IMR-90 (cell line): ENCODE data around the gene LMX1A. TPM values are rescaled to one million over a fixed set of nuclear protein-coding genes. Genes with fewer than 3 reads are reported as not detected.

Experiments
- ATAC-seq: fragments of 200-7000 bp; cut with Tn5 transposase; 2 replicates; pipeline ENCODE4 v1.9.1; 2020; ENCODE audit warnings: low read depth, mild to moderate bottlenecking, moderate library complexity
- BruUV-seq: library from RNA; stranded (reverse); fragments of 400-500 nt; replicated peaks from 2 replicates; lab custom pipeline; 2021; lab: Mats Ljungman, UMichigan
- CTCF ChIA-PET: fragments of 300-600 bp; formaldehyde crosslinking; extraction: SDS; loops from one replicate; lab custom pipeline; 2021; ENCODE audit warnings: antibody characterized with exemption; lab: Yijun Ruan, JAX
- POLR2A ChIA-PET: fragments of 300-600 bp; sonication (Branson Sonifier 250); formaldehyde crosslinking; loops from one replicate; lab custom pipeline; 2022; ENCODE audit warnings: antibody characterized with exemption; ENCODE audit not compliant: unreplicated experiment; lab: Charles Lee
- DNase-seq: peaks from one replicate; pipeline ENCODE4 v3.0.0; 2013
- H2AFZ ChIP-seq: replicated peaks from 2 replicates; pipeline ENCODE3; 2013; ENCODE audit warnings: low read length, mild to moderate bottlenecking; ENCODE audit not compliant: poor library complexity
- H2AK5ac ChIP-seq: 2 replicates; pipeline ENCODE4 v1.6.1; 2013; ENCODE audit warnings: low read depth, low read length, inconsistent platforms
- H2AK9ac ChIP-seq: replicated peaks from 2 replicates; pipeline ENCODE3; 2013; ENCODE audit warnings: mild to moderate bottlenecking, low read depth, low read length, moderate library complexity; ENCODE audit not compliant: poor library complexity
- H2BK120ac ChIP-seq: 2 replicates; pipeline ENCODE4 v1.6.1; 2013; ENCODE audit warnings: low read depth, low read length, inconsistent platforms
- H2BK15ac ChIP-seq: 3 replicates; pipeline ENCODE4 v1.6.1; 2013; ENCODE audit warnings: low read depth, low read length, inconsistent platforms
- H2BK20ac ChIP-seq: 2 replicates; pipeline ENCODE4 v1.6.1; 2013; ENCODE audit warnings: low read depth, mild to moderate bottlenecking, inconsistent platforms, low read length, moderate library complexity
- H2BK5ac ChIP-seq: 2 replicates; pipeline ENCODE4 v1.6.1; 2013; ENCODE audit warnings: mild to moderate bottlenecking, low read depth, low read length, inconsistent platforms; ENCODE audit not compliant: poor library complexity, severe bottlenecking
- H3K14ac ChIP-seq: replicated peaks from 2 replicates; pipeline ENCODE4 v1.6.1; 2013; ENCODE audit warnings: low read depth, low read length, inconsistent platforms
- H3K18ac ChIP-seq: 2 replicates; pipeline ENCODE4 v1.6.1; 2013; ENCODE audit warnings: low read depth, low read length, control low read depth
- H3K23ac ChIP-seq: 2 replicates; pipeline ENCODE4 v1.6.1; 2013; ENCODE audit warnings: low read depth, low read length, inconsistent platforms
- H3K27ac ChIP-seq: 2 replicates; pipeline ENCODE4 v1.5.1; 2013; ENCODE audit warnings: mild to moderate bottlenecking, control low read depth, low read length; ENCODE audit not compliant: insufficient read depth
- H3K27me3 ChIP-seq: 2 replicates; pipeline ENCODE4 v1.6.1; 2013; ENCODE audit warnings: low read length; ENCODE audit not compliant: control insufficient read depth, insufficient read depth
- H3K36me3 ChIP-seq: 2 replicates; pipeline ENCODE4 v1.6.1; 2013; ENCODE audit warnings: low read length, mixed read lengths; ENCODE audit not compliant: control insufficient read depth, insufficient read depth
- H3K4ac ChIP-seq: 2 replicates; pipeline ENCODE4 v1.6.1; 2013; ENCODE audit warnings: low read depth, low read length, inconsistent platforms
- H3K4me1 ChIP-seq: 2 replicates; pipeline ENCODE4 v1.6.1; 2013; ENCODE audit warnings: low read length, mixed read lengths; ENCODE audit not compliant: control insufficient read depth, insufficient read depth
- H3K4me2 ChIP-seq: 2 replicates; pipeline ENCODE4 v1.6.1; 2013; ENCODE audit warnings: low read depth, mild to moderate bottlenecking, control low read depth, low read length, moderate library complexity
- H3K4me3 ChIP-seq: 2 replicates; pipeline ENCODE4 v1.5.1; 2013; ENCODE audit warnings: low read depth, mild to moderate bottlenecking, control low read depth, low read length, moderate library complexity; ENCODE audit not compliant: insufficient read depth
- H3K56ac ChIP-seq: 2 replicates; pipeline ENCODE4 v1.6.1; 2013; ENCODE audit warnings: low read length, inconsistent platforms; ENCODE audit not compliant: insufficient read depth; ENCODE audit errors: extremely low read depth
- H3K79me1 ChIP-seq, 2 experiments: 2 replicates each; pipeline ENCODE4 v1.6.1; 2013; ENCODE audit warnings: low read length in 2 of 2, inconsistent platforms in 1 of 2, low read depth in 1 of 2
- H3K9ac ChIP-seq: 2 replicates; pipeline ENCODE4 v1.6.1; 2013; ENCODE audit warnings: low read depth, low read length, control low read depth
- H3K9me1 ChIP-seq: 2 replicates; pipeline ENCODE4 v1.6.1; 2013; ENCODE audit warnings: low read length, inconsistent platforms; ENCODE audit not compliant: insufficient read depth
- H3K9me3 ChIP-seq: 2 replicates; pipeline ENCODE4 v1.6.1; 2013; ENCODE audit warnings: low read length; ENCODE audit not compliant: control insufficient read depth, insufficient read depth
- H4K20me1 ChIP-seq: 2 replicates; pipeline ENCODE4 v1.6.1; 2013; ENCODE audit warnings: low read length, inconsistent platforms; ENCODE audit not compliant: insufficient read depth
- H4K5ac ChIP-seq: 2 replicates; pipeline ENCODE4 v1.6.1; 2013; ENCODE audit warnings: mild to moderate bottlenecking, low read depth, low read length, control low read depth
- H4K8ac ChIP-seq, 2 experiments: 2 replicates each; pipeline ENCODE4 v1.6.1; 2013; ENCODE audit warnings: low read depth in 2 of 2, low read length in 2 of 2, control low read depth in 1 of 2, inconsistent platforms in 1 of 2
- H4K91ac ChIP-seq: 2 replicates; pipeline ENCODE4 v1.6.1; 2013; ENCODE audit warnings: low read depth, low read length, inconsistent platforms; ENCODE audit not compliant: insufficient read depth
- BHLHE40 ChIP-seq: fragments of 150-350 bp; IDR thresholded peaks from 2 replicates; pipeline ENCODE4 v1.6.1; 2016; ENCODE audit warnings: mild to moderate bottlenecking, low read depth, low read length
- CEBPB ChIP-seq: IDR thresholded peaks from 2 replicates; pipeline ENCODE4 v1.6.1; 2012; ENCODE audit warnings: low read depth, low read length, improper control_type of control experiment
- CHD1 ChIP-seq: IDR thresholded peaks from 2 replicates; pipeline ENCODE4 v1.6.1; 2012; ENCODE audit warnings: low read depth, low read length, improper control_type of control experiment
- CTCF ChIP-seq: conservative IDR thresholded peaks from 2 replicates; pipeline ENCODE4 v1.5.1; 2012; ENCODE audit warnings: mild to moderate bottlenecking, low read depth, low read length, improper control_type of control experiment
- FOS ChIP-seq: fragments of 150-350 bp; IDR thresholded peaks from 2 replicates; pipeline ENCODE4 v1.6.1; 2016; ENCODE audit warnings: low read depth, low read length
- MAFK ChIP-seq: IDR thresholded peaks from 2 replicates; pipeline ENCODE4 v1.6.1; 2012; ENCODE audit warnings: low read depth, low read length, improper control_type of control experiment
- MAZ ChIP-seq: IDR thresholded peaks from 2 replicates; pipeline ENCODE4 v1.6.1; 2012; ENCODE audit warnings: low read depth, mild to moderate bottlenecking, low read length, improper control_type of control experiment, moderate library complexity, borderline replicate concordance
- MXI1 ChIP-seq: IDR thresholded peaks from 2 replicates; pipeline ENCODE4 v1.6.1; 2012; ENCODE audit warnings: low read depth, mild to moderate bottlenecking, low read length, moderate library complexity, borderline replicate concordance
- NFE2L2 ChIP-seq: fragments of 150-350 bp; IDR thresholded peaks from 2 replicates; pipeline ENCODE4 v1.6.1; 2016; ENCODE audit warnings: low read depth, mild to moderate bottlenecking, low read length
- POLR2A ChIP-seq: IDR thresholded peaks from 2 replicates; pipeline ENCODE4 v1.6.1; 2012; ENCODE audit warnings: mild to moderate bottlenecking, low read depth, low read length
- RAD21 ChIP-seq: IDR thresholded peaks from 2 replicates; pipeline ENCODE4 v1.6.1; 2012; ENCODE audit warnings: low read length, improper control_type of control experiment
- RCOR1 ChIP-seq: IDR thresholded peaks from 2 replicates; pipeline ENCODE4 v1.6.1; 2012; ENCODE audit warnings: mild to moderate bottlenecking, low read length, improper control_type of control experiment; ENCODE audit not compliant: insufficient replicate concordance
- RFX5 ChIP-seq: IDR thresholded peaks from 2 replicates; pipeline ENCODE4 v1.8.0; 2012; ENCODE audit warnings: low read depth, mild to moderate bottlenecking, low read length, moderate library complexity
- SMC3 ChIP-seq: fragments of 150-350 bp; IDR thresholded peaks from 2 replicates; pipeline ENCODE4 v1.6.1; 2016; ENCODE audit warnings: low read depth, mild to moderate bottlenecking, antibody characterized with exemption, low read length, moderate library complexity
- USF2 ChIP-seq: fragments of 150-350 bp; IDR thresholded peaks from 2 replicates; pipeline ENCODE4 v1.6.1; 2017; ENCODE audit warnings: mild to moderate bottlenecking, antibody characterized with exemption, low read length, low read depth
- WGBS, 2 experiments: methylation state at CpG; one replicate each; pipeline versions ENCODE4 v1.1.5 to v1.1.7; 2013; ENCODE audit warnings: missing lambda C conversion rate in 2 of 2; ENCODE audit not compliant: insufficient read length in 1 of 2; ENCODE audit errors: extremely low coverage in 2 of 2; 5-methylcytosine and 5-hydroxymethylcytosine counted together
- dilution Hi-C: fragments of 300-500 bp; cut with HindIII; formaldehyde crosslinking; loops from one replicate; pipeline ENCODE4 v1.14.3; 2018; ENCODE audit warnings: low sequenced_read_pairs; ENCODE audit not compliant: unreplicated experiment
- in situ Hi-C: fragments of 300-500 bp; cut with MboI; formaldehyde crosslinking; loops from 3 replicates; pipeline ENCODE4 v1.14.3; 2019; ENCODE audit warnings: low sequenced_read_pairs, inconsistent platforms, mixed read lengths
- intact Hi-C: fragments of 100-400 bp; cut with micrococcal nuclease; formaldehyde crosslinking; loops from 2 replicates; pipeline ENCODE4 v1.10.0; 2022
- polyA plus RNA-seq, 3 experiments: library from polyadenylated mRNA; depleted of rRNA; stranded (reverse); fragments of >200 nt; gene quantifications; 2 replicates each; pipeline ENCODE4 v1.2.3, GENCODE V29; 2012; ENCODE audit warnings: low replicate concordance in 1 of 3
- total RNA-seq: library from RNA; depleted of rRNA; stranded (reverse); fragments of >200 nt; gene quantifications from 2 replicates; pipeline ENCODE4 v1.2.3, GENCODE V29; 2012
- TF ChIP-seq, protein P1 (sequence below): fragments of 150-350 bp; IDR thresholded peaks from 2 replicates; pipeline ENCODE4 v1.6.1; 2016; ENCODE audit warnings: low read depth, mild to moderate bottlenecking, low read length, moderate library complexity, borderline replicate concordance

Gene LMX1A
- total and polyA plus RNA-seq, 2 of the 4 experiments (the other 2 are of a cell fraction), result not detected

DNA sequence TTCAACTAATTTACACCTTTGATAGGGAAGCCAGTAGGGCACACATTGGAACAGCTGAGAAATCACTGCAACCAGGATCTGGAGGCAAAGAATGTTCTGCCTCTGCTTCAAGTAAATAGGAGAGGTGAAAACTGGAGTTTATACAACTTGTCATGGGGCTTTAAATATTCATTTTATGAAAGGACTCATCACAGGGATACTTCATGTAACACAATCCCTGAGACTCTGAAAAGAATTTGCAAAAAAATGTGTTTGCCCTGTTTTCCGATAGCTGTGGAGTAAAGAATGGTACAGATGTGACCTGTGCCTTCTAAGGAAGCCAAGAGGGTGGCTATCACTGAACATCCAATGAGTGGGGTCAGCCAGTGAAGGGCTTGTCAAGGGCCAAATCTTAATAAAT is 152.0 kb downstream of the LMX1A start:
- Histone ChIP-seq H3K56ac (no peak overlapping the region), H2BK20ac (no peak overlapping the region), H3K79me1 (no peaks in the 10 kb centered on the region), H2BK120ac (no peak overlapping the region), H4K20me1 (no peaks in the 10 kb centered on the region), H4K91ac (no peak overlapping the region), H3K27ac (no peak overlapping the region), H3K9me3 (no peaks in the 10 kb centered on the region), H2BK5ac (no peak overlapping the region), H2BK15ac (no peak overlapping the region), H2AK5ac (no peak overlapping the region), H3K4me3 (no peak overlapping the region), H3K14ac (no peak overlapping the region), H2AK9ac (no peak overlapping the region), H4K5ac (no peak overlapping the region), H3K9me1 (no peaks in the 10 kb centered on the region), H3K18ac (no peak overlapping the region), H3K4me1 (no peaks in the 10 kb centered on the region), H3K27me3 (no peaks in the 10 kb centered on the region), H3K23ac (no peak overlapping the region), H3K4ac (no peak overlapping the region), H3K9ac (no peak overlapping the region), H3K36me3 (no peaks in the 10 kb centered on the region), H2AFZ (no peak overlapping the region), H4K8ac (no peak overlapping the region), H3K4me2 (no peak overlapping the region)
- ChIA-PET CTCF (no interaction called here), POLR2A (no interaction called here)
- TF ChIP-seq, protein P1, sequence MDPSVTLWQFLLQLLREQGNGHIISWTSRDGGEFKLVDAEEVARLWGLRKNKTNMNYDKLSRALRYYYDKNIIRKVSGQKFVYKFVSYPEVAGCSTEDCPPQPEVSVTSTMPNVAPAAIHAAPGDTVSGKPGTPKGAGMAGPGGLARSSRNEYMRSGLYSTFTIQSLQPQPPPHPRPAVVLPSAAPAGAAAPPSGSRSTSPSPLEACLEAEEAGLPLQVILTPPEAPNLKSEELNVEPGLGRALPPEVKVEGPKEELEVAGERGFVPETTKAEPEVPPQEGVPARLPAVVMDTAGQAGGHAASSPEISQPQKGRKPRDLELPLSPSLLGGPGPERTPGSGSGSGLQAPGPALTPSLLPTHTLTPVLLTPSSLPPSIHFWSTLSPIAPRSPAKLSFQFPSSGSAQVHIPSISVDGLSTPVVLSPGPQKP, result no peak
- no peak for TF ChIP-seq MXI1
- no peak for TF ChIP-seq NFE2L2
- no peak for TF ChIP-seq CTCF
- no peak for TF ChIP-seq POLR2A
- TF ChIP-seq MAFK, result no peak
- TF ChIP-seq CHD1, result no peak
- TF ChIP-seq BHLHE40, result no peak
- TF ChIP-seq SMC3, result no peak
- no peak for TF ChIP-seq RAD21
- no peak for TF ChIP-seq CEBPB
- TF ChIP-seq RFX5, result no peak
- TF ChIP-seq RCOR1, result no peak
- no peak for TF ChIP-seq MAZ
- TF ChIP-seq USF2, result no peak
- TF ChIP-seq FOS, result no peak
- no peak for DNase-seq
- intact Hi-C loops, result no loop called here
- in situ Hi-C loops, result no loop called here
- no CpG with 5 or more reads among the region's 1 CpG for WGBS, 2 experiments
- no peak for ATAC-seq
- dilution Hi-C loops, result no loop called here
- BruUV-seq, result no TSS peak
